DND-41 (cell line): ENCODE results near the gene C5AR2.
"Not testable (repeated sequence)": the region's sequence is repeated elsewhere in the genome, so short reads cannot be mapped to it uniquely, and the experiment has no call there.

ENCODE experiments used
- EZH2 ChIP-seq: IDR thresholded peaks from 3 replicates; pipeline ENCODE4 v1.6.1; 2012; ENCODE audit warnings: borderline replicate concordance, low read depth, mild to moderate bottlenecking, moderate library complexity, low read length, inconsistent platforms; ENCODE audit not compliant: severe bottlenecking
- TF ChIP-seq, protein P1 (sequence below): IDR thresholded peaks from 2 replicates; pipeline ENCODE4 v1.5.1; 2012; ENCODE audit warnings: borderline replicate concordance, low read length, moderate library complexity, mild to moderate bottlenecking; ENCODE audit not compliant: poor library complexity, severe bottlenecking; ENCODE audit errors: extremely low read depth

DNA sequence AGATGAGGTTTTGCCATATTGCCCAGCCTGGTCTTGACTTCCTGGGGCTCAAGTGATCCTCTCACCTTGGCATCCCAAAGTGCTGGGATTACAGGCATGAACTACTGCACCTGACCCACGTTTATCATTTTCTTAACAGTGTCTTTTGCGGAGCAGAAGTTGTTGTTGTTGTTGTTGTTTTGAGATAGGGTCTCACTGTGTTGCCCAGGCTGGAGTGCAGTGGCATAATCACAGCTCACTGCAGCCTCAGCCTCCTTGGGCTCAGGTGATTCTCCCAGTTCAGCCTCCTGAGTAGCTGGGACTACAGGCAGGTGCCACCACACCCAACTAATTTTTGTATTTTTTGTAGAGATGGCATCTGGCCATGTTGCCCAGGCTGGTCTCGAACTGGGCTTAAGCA, 55.6 kb downstream of the C5AR2 start:
- TF ChIP-seq, protein P1, sequence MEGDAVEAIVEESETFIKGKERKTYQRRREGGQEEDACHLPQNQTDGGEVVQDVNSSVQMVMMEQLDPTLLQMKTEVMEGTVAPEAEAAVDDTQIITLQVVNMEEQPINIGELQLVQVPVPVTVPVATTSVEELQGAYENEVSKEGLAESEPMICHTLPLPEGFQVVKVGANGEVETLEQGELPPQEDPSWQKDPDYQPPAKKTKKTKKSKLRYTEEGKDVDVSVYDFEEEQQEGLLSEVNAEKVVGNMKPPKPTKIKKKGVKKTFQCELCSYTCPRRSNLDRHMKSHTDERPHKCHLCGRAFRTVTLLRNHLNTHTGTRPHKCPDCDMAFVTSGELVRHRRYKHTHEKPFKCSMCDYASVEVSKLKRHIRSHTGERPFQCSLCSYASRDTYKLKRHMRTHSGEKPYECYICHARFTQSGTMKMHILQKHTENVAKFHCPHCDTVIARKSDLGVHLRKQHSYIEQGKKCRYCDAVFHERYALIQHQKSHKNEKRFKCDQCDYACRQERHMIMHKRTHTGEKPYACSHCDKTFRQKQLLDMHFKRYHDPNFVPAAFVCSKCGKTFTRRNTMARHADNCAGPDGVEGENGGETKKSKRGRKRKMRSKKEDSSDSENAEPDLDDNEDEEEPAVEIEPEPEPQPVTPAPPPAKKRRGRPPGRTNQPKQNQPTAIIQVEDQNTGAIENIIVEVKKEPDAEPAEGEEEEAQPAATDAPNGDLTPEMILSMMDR, result not testable (repeated sequence)
- not testable (repeated sequence) for TF ChIP-seq EZH2
